Heart left ventricle (tissue), 16 donors: ENCODE results near the gene SESN2. TPM values are rescaled to one million over a fixed set of nuclear protein-coding genes. Genes with fewer than 3 reads are reported as not detected.

Experiments
- ATAC-seq, 4 donors: fragments of 200-7000 bp; cut with Tn5 transposase; one replicate each; pipeline ENCODE4 v1.9.1; 2020 to 2022; ENCODE audit warnings: moderate library complexity in 4 of 4, mild to moderate bottlenecking in 3 of 4, moderate number of reproducible peaks in 1 of 4
- DNase-seq, 5 donors: peaks; one replicate each; pipeline ENCODE4 v3.0.0-alpha.2; 2020
- H3K27ac ChIP-seq, 12 donors: fragments of 200-600 bp; sonication (generic) in 4 of 12; one replicate each; pipeline versions ENCODE4 v1.5.0 to v1.8.0; 2016 to 2022; ENCODE audit warnings: mild to moderate bottlenecking in 2 of 12
- H3K27me3 ChIP-seq, 9 donors: fragments of 200-600 bp; sonication (generic) in 2 of 9; one replicate each; pipeline versions ENCODE4 v1.5.1 to v1.8.0; 2016 to 2022; ENCODE audit warnings: mild to moderate bottlenecking in 3 of 9
- H3K36me3 ChIP-seq, 9 donors: fragments of 200-600 bp; sonication (generic) in 2 of 9; one replicate each; pipeline versions ENCODE4 v1.5.0 to v1.8.0; 2018 to 2022; ENCODE audit warnings: mild to moderate bottlenecking in 2 of 9
- H3K4me1 ChIP-seq, 12 donors: fragments of 200-600 bp; sonication (generic) in 4 of 12; one replicate each; pipeline versions ENCODE4 v1.5.0 to v1.8.0; 2016 to 2022; ENCODE audit warnings: mild to moderate bottlenecking in 3 of 12
- H3K4me3 ChIP-seq, 12 donors: fragments of 200-600 bp; sonication (generic) in 4 of 12; one replicate each; pipeline versions ENCODE4 v1.5.0 to v1.8.0; 2017 to 2022; ENCODE audit warnings: mild to moderate bottlenecking in 9 of 12, moderate library complexity in 4 of 12
- H3K9me3 ChIP-seq, 12 donors: fragments of 200-600 bp; sonication (generic) in 4 of 12; one replicate each; pipeline versions ENCODE4 v1.5.0 to v1.8.0; 2016 to 2022; ENCODE audit warnings: mild to moderate bottlenecking in 1 of 12
- CTCF ChIP-seq, 12 donors: fragments of 200-600 bp; sonication (generic) in 4 of 12; IDR thresholded peaks; one replicate each; pipeline versions ENCODE4 v1.5.0 to v1.8.0; 2018 to 2022; ENCODE audit warnings: antibody characterized with exemption in 12 of 12, mild to moderate bottlenecking in 5 of 12
- POLR2A ChIP-seq, 2 donors: fragments of 450-650 bp; IDR thresholded peaks; one replicate each; pipeline ENCODE4 v1.6.1; 2017; ENCODE audit warnings: antibody characterized with exemption in 2 of 2, mild to moderate bottlenecking in 2 of 2, moderate library complexity in 2 of 2
- WGBS, 4 donors: extraction: QIAGEN DNeasy Blood & Tissue Kit in 2 of 4; methylation state at CpG; one replicate each; pipeline versions ENCODE4 v1.1.5 to v1.1.7; 2013 to 2018; 5-methylcytosine and 5-hydroxymethylcytosine counted together
- intact Hi-C, 10 donors: fragments of 100-400 bp; cut with DNase I; formaldehyde crosslinking; loops; one replicate each; pipeline versions ENCODE4 v1.11.1 to v1.14.2; 2022
- polyA plus RNA-seq, 2 donors: library from polyadenylated mRNA; stranded (reverse); fragments of 200-250 nt; gene quantifications; one replicate each; pipeline ENCODE4 v1.2.3, GENCODE V29; 2013
- total RNA-seq, 9 donors: library from RNA; depleted of rRNA in 2 of 9; stranded (reverse); fragments of >200 nt in 2 of 9; fragmentation: NEBNext Ultra II Directional in 3 of 9; extraction: Animal tissue kit (Norgen Biotek cat#: 25700) in 3 of 9; gene quantifications; one replicate each; pipeline versions ENCODE4 v1.1.0 to v1.2.4, GENCODE V29; 2016 to 2023
- donor health status: ischemic (EF 13 %, LVEDD 7.1; RV severe dilation, severe dysfunction).
- donor health status: healthy with polysubstance abuse.
- donor health status: DM: no; HTN: yes; CAD: no.
- donor health status: DM: no; HTN: no; CAD: no.
- donor health status: ischemic (EF 25% LVEDD 6.9; RV normal size, moderate dysfunction).
- donor health status: ischemic (EF 25% LVEDD 5.7; RV mildly dilated, moderate dysfunction).
- donor health status: healthy.
- donor health status: DM: yes; HTN: yes; CAD: no.
- donor health status: ischemic (EF 35%, LVEDD 5.7; RV mildly dilated, moderate dysfunction).
- donor health status: nonischemic (EF 11% LVEDD 7.7; RV severe dilation, severe dysfunction).
- donor health status: DM: yes; HTN: yes; CAD: no.
- donor health status: PGD.
- donor health status: ischemic (EF 29% LVEDD 5.4; RV normal size, mild dysfunction).
- donor health status: nonischemic (EF 23%, LVEDD 6.1; RV moderate dilation, normal function).

Gene SESN2
- total and polyA plus RNA-seq, 11 donors = 2.1 to 8.8 (median 4.7) TPM

- 60 to 74% (median 70%) methylated on average over 13 of the region's 13 CpGs for WGBS, 4 donors
- intact Hi-C loops = loop anchor here in 5 of 10 donors (5.0 to 10.0 kb wide), 4 partner anchors 83 to 400 kb away; partner anchors contain the start of genes MED18 (in 4 of the 5), RCC1 (in 2 of the 5), RNU11 (in 1 of the 5) and TAF12 (in 1 of the 5)
- peak; percentile 22 to 31 (median 29) for ATAC-seq
- H3K27ac ChIP-seq = peak overlapping the region; percentile 58 to 97 (median 84)
- no peak overlapping the region for H3K4me3 ChIP-seq
- H3K9me3 ChIP-seq = no peaks in the 10 kb centered on the region
- peaks cover 0 to 10% (median 0%) of the 10 kb centered on the region in 9 donors for H3K36me3 ChIP-seq
- H3K4me1 ChIP-seq = peaks cover 0 to 57% (median 27%) of the 10 kb centered on the region in 12 donors
- TF ChIP-seq POLR2A (IDR thresholded peaks at IDR 0.05) = peak in 1 of 2 donors; percentile 37
- no peak for TF ChIP-seq CTCF (IDR thresholded peaks at IDR 0.05)
- DNase-seq = peak in 4 of 5 donors; percentile 48 to 57 (median 54)
- no peaks in the 10 kb centered on the region for H3K27me3 ChIP-seq
Measured at GRCh38 chr1:28244549-28245251, 14.6 kb upstream of the SESN2 start.

- DNase-seq (no peak), ATAC-seq (no peak)
- no peaks in the 10 kb centered on the region for H3K36me3 ChIP-seq
- 12 to 46% (median 42%) methylated on average over 11 of the region's 11 CpGs for WGBS, 4 donors
- H3K27ac ChIP-seq = peak overlapping the region; percentile 22 to 97 (median 84)
- H3K4me3 ChIP-seq = peak overlapping the region; percentile 17 to 76 (median 62)
- H3K27me3 ChIP-seq = no peaks in the 10 kb centered on the region
- H3K9me3 ChIP-seq = no peaks in the 10 kb centered on the region
- TF ChIP-seq CTCF (IDR thresholded peaks at IDR 0.05) (no peak), POLR2A (IDR thresholded peaks at IDR 0.05) (no peak)
- H3K4me1 ChIP-seq = peaks cover 0 to 73% (median 27%) of the 10 kb centered on the region in 12 donors
- intact Hi-C loops = loop anchor here in 5 of 10 donors (5.0 to 10.0 kb wide), 4 partner anchors 81 to 398 kb away; partner anchors contain the start of genes MED18 (in 4 of the 5), RCC1 (in 2 of the 5), RNU11 (in 1 of the 5) and TAF12 (in 1 of the 5)
Measured at GRCh38 chr1:28246427-28246832, 12.9 kb upstream of the SESN2 start.

- Histone ChIP-seq H3K9me3 (no peaks in the 10 kb centered on the region), H3K4me3 (peak overlapping the region in 11 of 12 donors; percentile 5 to 76 (median 63)), H3K27ac (peak overlapping the region; percentile 37 to 97 (median 86)), H3K4me1 (peaks cover 0 to 75% (median 27%) of the 10 kb centered on the region in 12 donors), H3K36me3 (no peaks in the 10 kb centered on the region), H3K27me3 (no peaks in the 10 kb centered on the region)
- ATAC-seq (no peak), DNase-seq (no peak)
- intact Hi-C loops = loop anchor here in 5 of 10 donors (2.0 to 10.0 kb wide), 7 partner anchors 80 to 397 kb away; partner anchors contain the start of genes MED18 (in 5 of the 5), RCC1 (in 2 of the 5), PHACTR4 (in 1 of the 5) and RNU11 (in 1 of the 5)
- WGBS, 4 donors = 56 to 62% (median 59%) methylated on average over 11 of the region's 11 CpGs
- TF ChIP-seq CTCF (IDR thresholded peaks at IDR 0.05) = no peak
- TF ChIP-seq POLR2A (IDR thresholded peaks at IDR 0.05) = no peak
Measured at GRCh38 chr1:28247612-28248272, 11.6 kb upstream of the SESN2 start.
